ENCODE measurements around the gene CPN2.

The CPN2 gene

GRCh38 chr3:194351080-194351672 lies at the start of gene CPN2:
CPN2 (minus strand) TSS chr3:194351328; CDS start chr3:194342702, 8,626 bp downstream.
- Histone ChIP-seq H3K36me3 (no peaks in the 10 kb centered on the region), H3K27me3 (ENCODE audit: insufficient read depth, low read depth, severe bottlenecking) (no peaks in the 10 kb centered on the region), H3K4me3 (ENCODE audit: low read depth, low read length) (no peak within 1 kb of the TSS), H3K27ac (no peak within 1 kb of the TSS), H3K9me3 (ENCODE audit: severe bottlenecking) (no peaks in the 10 kb centered on the region)
- TF ChIP-seq, protein P1, sequence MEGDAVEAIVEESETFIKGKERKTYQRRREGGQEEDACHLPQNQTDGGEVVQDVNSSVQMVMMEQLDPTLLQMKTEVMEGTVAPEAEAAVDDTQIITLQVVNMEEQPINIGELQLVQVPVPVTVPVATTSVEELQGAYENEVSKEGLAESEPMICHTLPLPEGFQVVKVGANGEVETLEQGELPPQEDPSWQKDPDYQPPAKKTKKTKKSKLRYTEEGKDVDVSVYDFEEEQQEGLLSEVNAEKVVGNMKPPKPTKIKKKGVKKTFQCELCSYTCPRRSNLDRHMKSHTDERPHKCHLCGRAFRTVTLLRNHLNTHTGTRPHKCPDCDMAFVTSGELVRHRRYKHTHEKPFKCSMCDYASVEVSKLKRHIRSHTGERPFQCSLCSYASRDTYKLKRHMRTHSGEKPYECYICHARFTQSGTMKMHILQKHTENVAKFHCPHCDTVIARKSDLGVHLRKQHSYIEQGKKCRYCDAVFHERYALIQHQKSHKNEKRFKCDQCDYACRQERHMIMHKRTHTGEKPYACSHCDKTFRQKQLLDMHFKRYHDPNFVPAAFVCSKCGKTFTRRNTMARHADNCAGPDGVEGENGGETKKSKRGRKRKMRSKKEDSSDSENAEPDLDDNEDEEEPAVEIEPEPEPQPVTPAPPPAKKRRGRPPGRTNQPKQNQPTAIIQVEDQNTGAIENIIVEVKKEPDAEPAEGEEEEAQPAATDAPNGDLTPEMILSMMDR (IDR thresholded peaks at IDR 0.05; ENCODE audit: low read depth, low read length): no peak
- DNase-seq: no peak

DNA sequence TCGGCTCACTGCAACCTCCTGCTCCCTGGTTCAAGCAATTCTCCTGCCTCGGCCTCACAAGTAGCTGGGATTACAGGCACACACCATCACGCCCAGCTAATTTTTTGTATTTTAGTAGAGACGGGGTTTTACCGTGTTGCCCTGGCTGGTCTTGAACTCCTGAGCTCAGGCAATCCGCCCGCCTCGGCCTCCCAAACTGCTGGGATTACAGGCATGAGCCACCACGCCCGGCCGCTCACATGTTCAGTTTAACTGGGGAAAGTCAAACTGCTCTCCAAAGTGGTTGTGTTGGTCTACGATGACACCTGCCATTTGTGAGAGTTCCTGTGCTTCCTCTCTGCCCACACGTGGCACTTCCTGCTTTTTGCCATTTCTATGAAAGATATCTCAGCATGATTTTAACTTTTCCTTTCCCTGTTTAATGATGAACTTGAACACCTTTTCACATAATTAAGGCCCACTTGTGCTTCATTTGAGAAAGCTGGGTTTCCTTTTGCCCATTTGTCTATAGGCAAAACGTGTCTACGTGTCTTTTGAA lies 48.8 kb upstream of the CPN2 start:
- no peaks in the 10 kb centered on the region for H3K27me3 ChIP-seq (ENCODE audit: insufficient read depth, low read depth, severe bottlenecking)
- DNase-seq: no peak
- TF ChIP-seq, protein P1 (IDR thresholded peaks at IDR 0.05; ENCODE audit: low read depth, low read length): no peak
- H3K27ac ChIP-seq: no peak overlapping the region
- no peak overlapping the region for H3K4me3 ChIP-seq (ENCODE audit: low read depth, low read length)
- no peaks in the 10 kb centered on the region for H3K9me3 ChIP-seq (ENCODE audit: severe bottlenecking)
- H3K36me3 ChIP-seq: no peaks in the 10 kb centered on the region

DNA sequence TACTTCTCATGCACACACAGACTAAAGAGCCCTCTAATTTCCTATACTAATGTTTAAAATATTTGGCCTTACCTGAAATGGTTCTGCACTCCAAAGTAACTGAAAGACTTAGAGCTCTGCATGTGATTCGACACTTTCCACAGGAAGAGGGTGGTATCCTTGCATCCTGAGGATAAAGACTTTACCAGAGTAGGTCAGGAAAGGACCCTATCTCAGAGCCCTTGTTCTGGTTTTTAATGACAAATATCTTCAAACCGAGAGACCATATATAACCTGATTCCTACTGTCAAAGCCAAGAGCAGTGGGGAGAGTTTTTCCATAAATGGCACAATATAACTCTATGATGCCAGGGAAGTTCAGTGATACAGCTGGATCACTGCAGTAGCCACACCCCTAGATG lies 48.0 kb upstream of the CPN2 start, which contains the start of gene GP5:
GP5 (minus strand) TSS at position 101 of the 400 bp plus-strand sequence. CDS start 984 bp downstream, outside the sequence.
- Histone ChIP-seq H3K9me3 (ENCODE audit: severe bottlenecking) (no peaks in the 10 kb centered on the region), H3K36me3 (no peaks in the 10 kb centered on the region), H3K27ac (no peak within 1 kb of the TSS), H3K4me3 (ENCODE audit: low read depth, low read length) (no peak within 1 kb of the TSS), H3K27me3 (ENCODE audit: insufficient read depth, low read depth, severe bottlenecking) (no peaks in the 10 kb centered on the region)
- DNase-seq: no peak
- TF ChIP-seq, protein P1 (IDR thresholded peaks at IDR 0.05; ENCODE audit: low read depth, low read length): no peak

- no peak overlapping the region for H3K27ac ChIP-seq
- no peak overlapping the region for H3K4me3 ChIP-seq (ENCODE audit: low read depth, low read length)
- H3K9me3 ChIP-seq (ENCODE audit: severe bottlenecking): no peaks in the 10 kb centered on the region
- no peak for DNase-seq
- H3K36me3 ChIP-seq: no peaks in the 10 kb centered on the region
- no peaks in the 10 kb centered on the region for H3K27me3 ChIP-seq (ENCODE audit: insufficient read depth, low read depth, severe bottlenecking)
- TF ChIP-seq, protein P1 (IDR thresholded peaks at IDR 0.05; ENCODE audit: low read depth, low read length): no peak
Observed at GRCh38 chr3:194397757-194398312, 46.7 kb upstream of the CPN2 start.

GRCh38 chr3:194396859-194397756 lies 46.0 kb upstream of the CPN2 start:
- TF ChIP-seq, protein P1 (IDR thresholded peaks at IDR 0.05; ENCODE audit: low read depth, low read length): no peak
- Histone ChIP-seq H3K4me3 (ENCODE audit: low read depth, low read length) (no peak overlapping the region), H3K27ac (no peak overlapping the region), H3K9me3 (ENCODE audit: severe bottlenecking) (no peaks in the 10 kb centered on the region), H3K27me3 (ENCODE audit: insufficient read depth, low read depth, severe bottlenecking) (no peaks in the 10 kb centered on the region), H3K36me3 (no peaks in the 10 kb centered on the region)
- DNase-seq: no peak

All from WERI-Rb-1 (cell line).